ENCODE data around the gene HOXA2. TPM values are rescaled to one million over a fixed set of nuclear protein-coding genes. Genes with fewer than 3 reads are reported as not detected.

HOXA2 gene
- total RNA-seq, 2 experiments from 2014 or later = 0.25 to 0.42 TPM

DNA sequence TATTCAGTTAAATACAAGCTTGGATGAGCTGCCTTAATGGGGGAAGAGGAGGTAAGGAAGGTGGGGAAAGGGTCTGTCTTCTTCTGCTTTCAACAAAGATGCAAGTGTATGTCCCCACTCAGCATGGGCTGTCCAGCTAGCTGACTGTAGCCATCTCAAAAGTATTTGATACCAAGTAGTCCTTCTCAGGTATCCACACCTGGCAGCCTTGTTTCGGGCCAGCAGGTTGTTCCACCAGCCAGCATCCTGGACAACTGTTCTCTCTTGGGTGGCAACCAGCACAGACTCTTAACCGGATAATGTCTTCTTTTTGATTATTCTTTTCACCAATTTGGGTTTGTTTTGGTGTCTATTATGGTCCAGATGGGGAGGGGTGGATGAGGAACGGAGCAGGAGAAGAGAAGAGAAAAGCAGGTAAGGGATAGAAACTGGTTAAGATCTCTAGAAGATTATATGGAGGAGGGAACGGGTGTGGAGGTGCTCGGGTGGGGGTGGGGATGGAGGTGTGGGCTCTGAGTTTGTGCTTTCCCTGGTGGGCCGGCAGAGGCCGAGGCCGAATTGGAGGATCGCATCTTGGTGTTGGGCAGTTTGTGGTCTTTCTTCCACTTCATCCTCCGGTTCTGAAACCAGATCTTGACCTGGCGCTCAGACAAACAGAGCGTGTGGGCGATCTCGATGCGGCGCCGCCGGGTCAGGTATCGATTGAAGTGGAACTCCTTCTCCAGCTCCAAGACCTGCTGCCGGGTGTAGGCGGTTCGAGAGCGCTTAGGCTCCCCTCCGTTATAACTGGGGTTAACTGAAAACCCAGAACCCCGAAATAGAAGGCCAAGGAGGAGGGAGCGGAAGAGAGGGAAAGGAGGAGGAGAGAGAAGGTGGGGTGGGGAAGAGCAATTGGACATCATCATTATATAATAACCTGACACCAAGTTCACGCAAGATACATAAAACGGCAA is 26.6 kb upstream of the HOXA2 start:
- no TSS peak for BruUV-seq (replicated peaks)
- H3K9me3 ChIP-seq (ENCODE audit: low read length) = no peaks in the 10 kb centered on the region
- H4K20me1 ChIP-seq (ENCODE audit: insufficient read depth, low read length) = no peaks in the 10 kb centered on the region; the same call in 1 of the 2 replicates
- peaks cover 4% of the 10 kb centered on the region for H3K4me1 ChIP-seq (ENCODE audit: insufficient read depth, low read length, poor library complexity, severe bottlenecking)
- H3K79me2 ChIP-seq (ENCODE audit: insufficient read depth, low read depth, low read length) = no peaks in the 10 kb centered on the region
- H3K9me2 ChIP-seq (ENCODE audit: insufficient read depth, low read length) = no peaks in the 10 kb centered on the region
- H3K36me3 ChIP-seq (ENCODE audit: insufficient read depth, low read length) = no peaks in the 10 kb centered on the region
- POLR2A ChIA-PET = interaction anchor here (1.6 kb wide), 1 partner anchor 21 kb away, joined by 4 read pairs; no protein-coding TSS in a partner anchor
- intact Hi-C loops (cut with micrococcal nuclease; ENCODE audit: unreplicated experiment) = no loop called here
- H3K4me2 ChIP-seq (ENCODE audit: low read length) = no peak overlapping the region
- CTCF ChIA-PET (ENCODE audit: unreplicated experiment) = interaction anchor here (0.9 kb wide), 1 partner anchor 32 kb away, joined by 3 read pairs; no protein-coding TSS in a partner anchor
- no peak for DNase-seq (ENCODE audit: low spot score)
- no peak overlapping the region for H3K27ac ChIP-seq (ENCODE audit: low read depth, low read length, poor library complexity, severe bottlenecking)
- no peak overlapping the region for H2AFZ ChIP-seq (ENCODE audit: low read length)
- TF ChIP-seq CTCF (conservative IDR thresholded peaks at IDR 0.05; ENCODE audit: low read length) (no peak), EZH2phosphoT487 (IDR thresholded peaks at IDR 0.05; ENCODE audit: borderline replicate concordance, low read depth, low read length) (no peak)
- no peak overlapping the region for H3K4me3 ChIP-seq (ENCODE audit: low read depth, low read length, poor library complexity, severe bottlenecking)

- Histone ChIP-seq H3K9me2 (ENCODE audit: insufficient read depth, low read length) (no peaks in the 10 kb centered on the region), H3K4me2 (ENCODE audit: low read length) (no peak overlapping the region), H3K36me3 (ENCODE audit: insufficient read depth, low read length) (no peaks in the 10 kb centered on the region), H3K79me2 (ENCODE audit: insufficient read depth, low read depth, low read length) (no peaks in the 10 kb centered on the region), H3K4me3 (ENCODE audit: low read depth, low read length, poor library complexity, severe bottlenecking) (no peak overlapping the region), H3K4me1 (ENCODE audit: insufficient read depth, low read length, poor library complexity, severe bottlenecking) (peaks cover 4% of the 10 kb centered on the region), H4K20me1 (ENCODE audit: insufficient read depth, low read length) (no peaks in the 10 kb centered on the region; the same call in 1 of the 2 replicates), H3K27ac (ENCODE audit: low read depth, low read length, poor library complexity, severe bottlenecking) (no peak overlapping the region), H3K9me3 (ENCODE audit: low read length) (no peaks in the 10 kb centered on the region), H2AFZ (ENCODE audit: low read length) (no peak overlapping the region)
- ChIA-PET POLR2A (interaction anchor here (0.6 to 1.6 kb wide), 2 partner anchors 22 to 239 kb away, joined by 3 to 4 read pairs; no protein-coding TSS in a partner anchor), CTCF (ENCODE audit: unreplicated experiment) (interaction anchor here (0.9 kb wide), 1 partner anchor 31 kb away, joined by 3 read pairs; no protein-coding TSS in a partner anchor)
- no TSS peak for BruUV-seq (replicated peaks)
- intact Hi-C loops (cut with micrococcal nuclease; ENCODE audit: unreplicated experiment) = no loop called here
- TF ChIP-seq EZH2phosphoT487 (IDR thresholded peaks at IDR 0.05; ENCODE audit: borderline replicate concordance, low read depth, low read length) (no peak), CTCF (conservative IDR thresholded peaks at IDR 0.05; ENCODE audit: low read length) (no peak)
- DNase-seq (ENCODE audit: low spot score) = no peak
Observed at GRCh38 chr7:27128034-27128433, 25.6 kb upstream of the HOXA2 start.

All from OCI-LY7 (cell line).